T-helper 1 cell treated with Interleukin-12 subunit alpha and Interleukin-12 subunit beta and Interleukin-4 antibody, amounts not matched to agents 30 ng/mL and 1 ng/mL, for 36 hours (primary cell): ENCODE results near the gene EHMT1. TPM values are rescaled to one million over a fixed set of nuclear protein-coding genes. Genes with fewer than 3 reads are reported as not detected.
"Not testable (repeated sequence)": the region's sequence is repeated elsewhere in the genome, so short reads cannot be mapped to it uniquely, and the experiment has no call there.

Source experiments
- intact Hi-C: fragments of 100-400 bp; cut with micrococcal nuclease; formaldehyde crosslinking; loops from one replicate; pipeline ENCODE4 v1.15.1; 2024
- total RNA-seq: library from RNA; stranded (reverse); gene quantifications from 2 replicates; pipeline ENCODE4 v1.2.3, GENCODE V29; 2022

The EHMT1 gene
- total RNA-seq, 1 donor from 2014 or later = 110 TPM

DNA sequence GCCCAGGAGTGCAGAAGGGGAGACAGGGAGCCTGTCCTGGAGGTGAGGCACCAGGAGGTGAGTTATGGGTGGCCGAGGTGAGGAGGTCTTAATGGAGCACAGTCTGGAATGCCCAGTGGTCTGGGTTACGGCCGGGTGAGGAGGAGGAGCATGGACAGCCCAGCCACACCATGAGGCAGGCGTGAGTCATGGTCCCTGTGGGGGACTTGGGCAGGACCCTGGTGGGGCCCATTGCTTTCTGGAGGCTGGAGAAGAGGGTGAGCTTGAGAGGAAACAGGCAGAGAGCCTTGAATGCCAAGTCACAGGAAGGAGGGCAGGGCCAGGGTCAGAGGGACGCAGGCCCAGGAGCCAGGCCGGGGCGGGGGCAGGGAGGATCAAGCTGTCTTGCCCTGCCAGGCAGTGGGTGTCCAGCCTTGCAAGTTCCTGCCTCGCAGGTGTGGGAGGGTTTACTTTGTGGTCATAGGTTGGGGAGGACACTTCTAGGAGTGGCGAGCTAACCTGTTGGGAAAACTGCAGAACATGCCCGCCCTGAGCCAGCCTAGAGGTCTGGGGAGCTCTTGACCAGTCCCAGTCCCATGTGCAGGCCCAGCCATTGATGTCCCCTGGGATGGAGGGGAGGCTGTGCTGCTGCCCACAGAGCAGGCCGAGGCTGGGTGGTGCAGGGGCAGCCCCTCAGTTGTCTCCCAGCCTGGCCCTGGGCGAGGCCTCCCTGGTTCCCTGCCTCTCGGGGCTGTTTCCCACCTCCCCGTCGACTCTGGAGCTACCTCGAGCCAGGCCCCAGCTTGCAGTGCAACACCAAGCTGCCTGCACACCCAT, 261.6 kb downstream of the EHMT1 start:
- intact Hi-C loops = no loop called here

DNA sequence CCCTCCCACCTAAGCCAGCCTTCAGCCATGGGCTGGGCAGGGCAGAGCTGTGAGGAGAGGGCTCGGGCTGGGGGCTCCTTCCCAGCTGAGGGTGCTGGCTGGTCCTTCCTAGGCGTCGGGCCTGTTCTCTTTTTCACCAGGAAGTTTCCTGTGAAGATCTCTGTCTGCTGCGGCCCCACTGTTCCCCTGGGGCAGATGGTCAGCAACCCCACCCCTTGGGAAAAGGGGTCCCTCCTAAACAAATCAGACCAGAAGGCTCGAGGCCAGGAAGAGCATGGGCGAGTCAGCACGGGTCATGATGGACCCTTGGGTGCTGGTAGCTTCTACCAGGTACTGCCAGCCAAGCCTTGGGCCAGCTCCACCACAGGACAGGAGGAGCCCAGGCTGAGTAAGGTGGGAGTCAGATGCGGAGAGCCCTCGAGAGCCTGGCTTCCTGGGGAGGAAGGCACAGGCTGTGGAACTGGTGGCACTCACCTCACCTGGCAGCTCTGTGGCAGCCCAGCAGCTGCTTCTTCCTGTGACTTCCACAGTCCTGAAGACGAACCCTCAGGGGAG, 262.2 kb downstream of the EHMT1 start:
- intact Hi-C loops = no loop called here

- intact Hi-C loops = no loop called here
Measured at GRCh38 chr9:137881591-137882505, 263.0 kb downstream of the EHMT1 start.

DNA sequence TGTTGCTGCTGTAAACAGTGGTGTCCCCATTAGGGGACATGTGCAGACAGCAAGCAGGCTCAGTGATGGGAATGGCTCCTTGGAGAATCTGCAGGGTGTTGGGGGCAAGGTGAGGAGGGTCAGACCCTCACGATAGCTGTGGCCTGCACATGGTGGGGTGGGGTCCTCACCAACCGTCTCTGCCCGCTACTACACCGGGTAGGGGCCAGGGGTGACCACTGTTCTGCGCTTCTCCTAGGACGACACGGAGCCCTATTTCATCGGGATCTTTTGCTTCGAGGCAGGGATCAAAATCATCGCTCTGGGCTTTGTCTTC, 263.7 kb downstream of the EHMT1 start:
- intact Hi-C loops = no loop called here

- intact Hi-C loops = not testable (repeated sequence)
Measured at GRCh38 chr9:137883977-137884376, 265.2 kb downstream of the EHMT1 start.

DNA sequence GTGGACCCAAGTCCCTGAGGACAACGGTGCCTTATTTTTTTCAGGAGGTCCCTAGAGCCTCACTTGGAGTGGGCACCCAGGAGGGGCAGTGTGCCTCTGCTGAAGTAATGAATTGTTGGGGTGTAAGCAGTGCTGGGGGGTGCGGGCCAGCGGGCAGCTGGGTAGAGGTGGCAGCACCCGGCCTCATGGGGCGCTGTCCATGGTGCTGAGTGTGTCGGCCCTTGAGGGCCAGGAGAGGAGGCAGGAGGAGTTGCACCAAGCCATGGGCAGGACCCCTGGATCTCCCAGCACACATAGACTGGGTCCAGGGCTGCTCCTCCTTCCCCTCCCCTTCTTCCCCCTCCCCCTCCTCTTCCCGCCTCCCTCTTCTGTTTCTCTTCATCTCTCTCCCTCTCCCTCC, 265.7 kb downstream of the EHMT1 start:
- intact Hi-C loops = not testable (repeated sequence)

DNA sequence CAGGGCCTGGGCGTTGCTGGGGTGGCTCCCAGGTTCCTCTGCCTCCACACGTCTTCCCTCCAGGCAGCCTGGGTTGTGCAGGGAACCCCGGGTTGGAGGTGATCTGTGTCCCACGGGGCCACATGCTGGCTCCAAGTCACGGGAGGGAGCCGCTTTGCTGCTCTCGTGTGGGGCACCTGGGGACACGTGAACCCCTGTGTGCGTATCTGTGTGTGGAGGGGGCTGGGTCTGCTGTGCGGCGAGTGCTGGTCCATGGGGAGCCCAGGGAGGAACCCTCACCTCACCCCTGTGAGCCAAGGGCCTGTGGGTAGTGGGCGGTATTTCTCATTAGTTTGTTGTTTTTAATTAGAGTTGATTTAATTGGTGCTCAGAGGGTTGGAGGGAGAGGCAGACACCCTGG, 266.3 kb downstream of the EHMT1 start:
- intact Hi-C loops = not testable (repeated sequence)

Other genes starting within 250 kb of the EHMT1 start
- gene EXD3, start 195.8 kb upstream of the EHMT1 start, total RNA-seq = 8.7 and 8.9 TPM in 2 replicates
- gene NOXA1, start 195.6 kb upstream of the EHMT1 start, total RNA-seq = 0.44 and 0.80 TPM in 2 replicates
- 0.07 TPM in 1 of 2 replicates, not detected in the other for gene ENTPD8, start 177.6 kb upstream of the EHMT1 start, total RNA-seq
- gene NSMF, start 159.7 kb upstream of the EHMT1 start, total RNA-seq = 30.5 and 33.1 TPM in 2 replicates
- 3.1 and 3.5 TPM in 2 replicates for gene PNPLA7, start 68.6 kb upstream of the EHMT1 start, total RNA-seq
- gene MRPL41, start 67.1 kb upstream of the EHMT1 start, total RNA-seq = 45.8 and 53.8 TPM in 2 replicates
- gene DPH7, start 40.1 kb upstream of the EHMT1 start, total RNA-seq = 39.7 and 43.6 TPM in 2 replicates
- gene ZMYND19, start 28.5 kb upstream of the EHMT1 start, total RNA-seq = 37.1 and 38.6 TPM in 2 replicates
- 109 and 113 TPM in 2 replicates for gene ARRDC1, start 13.3 kb upstream of the EHMT1 start, total RNA-seq